NCI-H2196 (cell line): ENCODE data around the gene PPP1R2C.

ENCODE experiments used
- DNase-seq: peaks from one replicate; lab custom pipeline; 2025; ENCODE audit not compliant: unreplicated experiment; lab: John Stamatoyannopoulos, UW

The PPP1R2C gene

GRCh38 chrX:42778096-42778495 is at the start of gene PPP1R2C:
TSS of gene PPP1R2C (minus strand) at chrX:42778163. CDS start at chrX:42778079, 84 bp downstream.
- no peak for DNase-seq

DNA sequence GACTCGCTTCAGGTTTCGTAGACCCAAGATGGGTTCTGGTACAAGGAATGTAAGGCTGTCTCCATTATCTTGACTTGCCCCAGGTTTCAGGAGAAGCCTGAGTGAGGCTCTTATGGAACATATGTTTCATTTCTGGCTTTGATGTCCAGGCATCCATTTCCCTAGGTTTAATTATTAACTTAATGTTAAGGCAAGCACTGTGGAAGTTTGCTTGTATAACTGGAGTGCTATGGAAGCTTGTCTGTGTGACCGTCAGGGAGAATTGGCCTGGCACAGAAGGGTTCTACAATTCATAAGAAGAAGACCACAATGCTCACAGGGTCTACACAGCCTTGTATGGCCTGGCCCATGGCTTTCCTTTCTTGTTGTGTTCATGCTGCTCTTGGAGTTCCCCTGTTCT is 47.2 kb upstream of the PPP1R2C start:
- no peak for DNase-seq

GRCh38 chrX:42824541-42824940 is 46.6 kb upstream of the PPP1R2C start:
- no peak for DNase-seq

GRCh38 chrX:42823443-42823842 is 45.5 kb upstream of the PPP1R2C start:
- DNase-seq: no peak

DNA sequence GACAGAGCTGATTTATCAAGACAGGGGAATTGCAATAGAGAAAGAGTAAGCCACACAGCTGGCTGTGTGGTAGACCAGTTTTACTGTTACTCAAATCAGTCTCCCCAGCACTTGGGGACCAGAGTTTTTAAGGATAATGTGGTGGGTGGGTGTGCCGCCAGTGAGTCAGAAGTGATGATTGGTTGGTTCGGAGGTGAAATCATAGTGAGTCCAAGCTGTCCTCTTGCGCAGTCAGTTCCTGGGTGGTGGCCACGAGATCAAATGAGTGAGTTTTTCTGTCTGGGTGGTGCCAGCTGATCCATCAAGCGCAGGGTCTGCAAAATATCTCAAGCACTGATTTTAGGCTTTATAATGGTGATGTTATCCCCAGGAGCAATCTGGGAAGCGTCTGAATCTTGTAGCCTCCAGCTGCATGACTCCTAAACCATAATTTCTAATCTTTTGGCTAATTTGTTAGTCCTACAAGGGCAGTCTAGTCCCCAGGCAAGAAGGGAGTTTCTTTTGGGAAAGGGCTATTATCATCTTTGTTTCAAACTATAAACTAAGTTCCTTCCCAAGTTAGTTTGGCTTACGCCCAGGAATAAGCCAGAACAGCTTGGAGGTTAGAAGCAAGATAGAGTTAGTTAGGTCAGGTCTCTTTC is 44.0 kb upstream of the PPP1R2C start:
- no peak for DNase-seq

DNA sequence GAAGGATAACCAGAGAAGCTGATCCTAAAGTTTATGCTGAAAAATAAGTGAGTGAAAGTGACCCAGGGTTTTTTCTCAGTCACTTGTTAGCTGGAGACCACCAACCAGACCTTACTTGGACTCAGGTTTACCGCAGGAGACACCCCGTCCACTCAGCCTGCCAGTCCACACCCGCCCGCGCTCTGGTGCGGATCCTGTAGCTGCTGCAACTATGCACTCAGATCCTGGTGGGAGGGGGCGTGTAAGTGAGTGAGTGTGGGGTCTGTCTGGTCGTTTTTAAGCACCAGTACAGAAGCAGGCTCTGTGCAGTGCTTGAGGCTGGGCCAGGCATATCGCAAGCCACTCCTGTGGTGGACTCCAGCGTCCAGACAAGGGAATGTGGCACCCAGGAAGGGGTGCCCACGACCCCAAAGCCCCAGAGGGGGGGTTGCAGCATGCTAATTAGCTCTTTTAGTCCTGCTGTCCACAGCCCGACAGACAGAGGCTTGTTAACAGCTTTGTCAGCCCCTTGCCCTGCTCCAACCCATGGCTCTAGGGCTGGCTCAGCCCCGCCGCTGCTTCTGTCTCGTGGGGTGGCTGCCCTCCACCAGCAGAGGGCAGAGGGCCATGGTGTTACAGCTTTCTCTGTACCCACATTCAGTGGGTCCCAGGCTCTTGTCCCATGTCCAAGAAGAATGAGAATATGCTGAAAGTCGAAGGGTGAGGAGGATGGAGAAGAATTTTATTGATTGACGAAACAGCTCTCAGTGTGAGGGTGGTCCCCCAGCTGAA is 40.4 kb upstream of the PPP1R2C start:
- no peak for DNase-seq

- DNase-seq: no peak
These were observed 31.6 kb upstream of the PPP1R2C start for GRCh38 chrX:42809569-42809968.

- DNase-seq: no peak
These were observed 29.4 kb upstream of the PPP1R2C start for GRCh38 chrX:42807393-42807792.

GRCh38 chrX:42804524-42804923 is 26.6 kb upstream of the PPP1R2C start:
- no peak for DNase-seq

DNA sequence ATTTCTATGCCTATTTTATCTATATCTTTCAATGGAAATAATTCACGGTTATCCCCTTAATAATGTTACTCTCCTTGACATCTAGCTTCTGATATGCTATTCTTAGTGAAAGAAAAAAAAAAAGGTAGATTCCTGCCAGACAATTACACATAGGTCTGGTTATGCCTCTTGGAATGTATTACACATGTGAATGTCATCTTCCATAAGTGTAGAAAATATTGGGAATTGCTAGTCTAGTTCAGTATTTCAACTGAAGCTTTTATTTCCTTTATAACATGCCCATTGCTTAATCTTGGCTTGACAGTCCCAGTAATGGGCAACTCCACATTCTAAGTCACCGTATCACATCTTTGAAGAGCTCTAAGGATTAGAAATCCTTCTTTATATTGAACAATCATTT is 25.4 kb upstream of the PPP1R2C start:
- DNase-seq: no peak

GRCh38 chrX:42797651-42798269 is 19.8 kb upstream of the PPP1R2C start:
- DNase-seq: no peak

GRCh38 chrX:42783451-42783850 is 5.5 kb upstream of the PPP1R2C start:
- no peak for DNase-seq

GRCh38 chrX:42776195-42776594 is 1.8 kb downstream of the PPP1R2C start:
- DNase-seq: no peak

DNA sequence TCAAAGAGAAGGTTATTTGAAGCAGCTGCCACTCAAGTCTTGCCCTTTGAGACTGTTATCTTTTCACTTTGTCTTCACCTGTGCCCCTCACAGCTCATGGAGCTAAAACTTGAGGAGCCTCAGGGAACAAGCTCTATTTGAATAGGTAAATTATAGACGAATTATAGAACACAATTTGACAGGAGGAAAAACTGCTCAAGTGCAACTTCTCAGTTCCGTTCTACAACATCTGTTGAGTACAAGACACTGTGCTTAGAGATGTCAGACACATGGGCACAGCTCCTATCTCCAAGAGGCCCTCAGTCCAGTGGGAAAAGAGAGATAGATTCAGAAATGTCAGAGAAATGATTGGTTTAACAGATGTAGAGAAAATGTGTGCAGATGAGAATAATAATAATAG is 5.1 kb downstream of the PPP1R2C start:
- no peak for DNase-seq

- no peak for DNase-seq
These were observed 6.2 kb downstream of the PPP1R2C start for GRCh38 chrX:42771506-42772335.

- no peak for DNase-seq
These were observed 7.4 kb downstream of the PPP1R2C start for GRCh38 chrX:42770566-42770965.

DNA sequence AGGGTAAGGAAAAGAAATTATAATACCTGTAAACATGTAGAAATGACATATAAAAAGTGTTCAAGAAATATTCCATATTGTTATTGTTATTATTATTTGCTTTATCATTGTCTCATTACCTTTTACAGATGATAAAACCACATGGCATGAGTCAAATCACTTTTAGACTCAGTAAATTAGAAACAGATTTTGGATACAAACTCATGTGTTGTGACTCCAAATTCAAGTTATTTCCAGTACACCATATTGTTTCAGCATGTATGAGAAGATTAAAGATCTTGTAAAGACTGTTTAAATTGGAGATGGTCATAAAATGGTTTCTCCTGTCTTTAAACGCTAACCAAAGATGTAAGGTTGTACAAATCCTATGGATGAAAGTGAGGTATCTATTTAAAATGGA is 18.1 kb downstream of the PPP1R2C start:
- DNase-seq: no peak

DNA sequence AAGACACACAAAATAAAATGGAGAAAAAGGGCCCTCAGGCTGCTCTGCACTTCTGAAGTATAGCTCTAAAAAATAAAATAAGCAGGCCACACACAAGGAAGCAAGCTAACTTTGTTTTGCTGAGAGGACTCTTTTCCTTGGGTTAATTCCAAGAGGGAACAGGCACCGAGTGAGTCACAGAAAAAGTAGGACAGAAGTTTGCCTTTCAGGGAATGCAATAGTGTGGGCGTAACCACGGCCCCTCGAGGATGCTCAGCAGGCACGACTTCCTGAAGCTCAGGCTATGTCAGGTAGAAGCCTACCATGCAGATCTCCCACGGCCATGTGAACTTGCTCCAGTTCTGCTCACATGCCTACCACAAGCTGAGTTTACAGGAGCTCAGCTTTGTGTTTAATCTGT is 22.1 kb downstream of the PPP1R2C start:
- DNase-seq: no peak

GRCh38 chrX:42754603-42755002 is 23.4 kb downstream of the PPP1R2C start:
- DNase-seq: no peak

- no peak for DNase-seq
These were observed 23.8 kb downstream of the PPP1R2C start for GRCh38 chrX:42754115-42754514.

DNA sequence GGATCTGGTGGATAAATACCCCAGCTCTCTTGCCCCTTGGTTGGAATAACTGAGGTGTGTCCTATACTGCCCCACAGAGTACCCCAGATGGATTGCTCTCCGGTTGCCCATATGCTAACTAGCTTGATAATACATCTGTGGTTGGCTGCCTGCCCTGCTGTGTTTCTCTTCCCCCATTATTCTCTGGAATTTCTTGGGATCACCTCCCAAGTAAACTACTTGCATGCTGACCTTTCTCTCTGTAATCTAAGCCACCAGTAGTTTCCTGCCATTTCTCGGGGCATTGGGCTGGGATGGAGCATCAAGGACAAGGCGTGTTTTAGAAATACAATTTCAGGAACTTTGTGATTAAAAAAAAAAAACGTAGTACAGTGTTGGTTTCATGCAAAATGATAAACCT is 25.2 kb downstream of the PPP1R2C start:
- no peak for DNase-seq
